HFFc6 (cell line): Measurements from ENCODE around the gene SLC7A8. TPM values are rescaled to one million over a fixed set of nuclear protein-coding genes. Genes with fewer than 3 reads are reported as not detected.

Experiments
- DNase-seq: peaks from one replicate; pipeline ENCODE4 v3.0.0-alpha.2; 2018
- H3K27ac Mint-ChIP-seq: 2 replicates; pipeline ENCODE4 v1.8.0; 2020; ENCODE audit warnings: mild to moderate bottlenecking, mixed read lengths
- H3K27me3 Mint-ChIP-seq: 2 replicates; pipeline ENCODE4 v1.8.0; 2021; ENCODE audit warnings: mild to moderate bottlenecking, moderate library complexity, mixed read lengths; ENCODE audit not compliant: insufficient read depth
- H3K36me3 Mint-ChIP-seq: 2 replicates; pipeline ENCODE4 v1.8.0; 2021; ENCODE audit warnings: low read depth, mixed read lengths
- H3K4me1 Mint-ChIP-seq: 2 replicates; pipeline ENCODE4 v1.8.0; 2020; ENCODE audit warnings: low read depth, mixed read lengths
- H3K4me3 Mint-ChIP-seq: 2 replicates; pipeline ENCODE4 v1.8.0; 2020; ENCODE audit warnings: mild to moderate bottlenecking, moderate library complexity, mixed read lengths
- H3K9me3 Mint-ChIP-seq: 2 replicates; pipeline ENCODE4 v1.8.0; 2020; ENCODE audit warnings: mild to moderate bottlenecking, mixed read lengths
- total RNA-seq, 6 experiments: library from RNA; stranded (reverse); fragmentation: NEBNext Ultra II Directional; extraction: Animal tissue kit (Norgen Biotek cat#: 25700); gene quantifications; 2 replicates in 1 of 6; 3 replicates in 5 of 6; pipeline ENCODE4 v1.2.3, GENCODE V29; 2021
- TF ChIP-seq, protein P1 (sequence below): fragments of 200-600 bp; sonication (generic); IDR thresholded peaks from 2 replicates; pipeline ENCODE4 v1.5.0; 2021; ENCODE audit warnings: antibody characterized with exemption, mild to moderate bottlenecking

SLC7A8 gene
- total RNA-seq, 6 experiments from 2014 or later: 13.0 to 24.2 (median 23.3) TPM

DNA sequence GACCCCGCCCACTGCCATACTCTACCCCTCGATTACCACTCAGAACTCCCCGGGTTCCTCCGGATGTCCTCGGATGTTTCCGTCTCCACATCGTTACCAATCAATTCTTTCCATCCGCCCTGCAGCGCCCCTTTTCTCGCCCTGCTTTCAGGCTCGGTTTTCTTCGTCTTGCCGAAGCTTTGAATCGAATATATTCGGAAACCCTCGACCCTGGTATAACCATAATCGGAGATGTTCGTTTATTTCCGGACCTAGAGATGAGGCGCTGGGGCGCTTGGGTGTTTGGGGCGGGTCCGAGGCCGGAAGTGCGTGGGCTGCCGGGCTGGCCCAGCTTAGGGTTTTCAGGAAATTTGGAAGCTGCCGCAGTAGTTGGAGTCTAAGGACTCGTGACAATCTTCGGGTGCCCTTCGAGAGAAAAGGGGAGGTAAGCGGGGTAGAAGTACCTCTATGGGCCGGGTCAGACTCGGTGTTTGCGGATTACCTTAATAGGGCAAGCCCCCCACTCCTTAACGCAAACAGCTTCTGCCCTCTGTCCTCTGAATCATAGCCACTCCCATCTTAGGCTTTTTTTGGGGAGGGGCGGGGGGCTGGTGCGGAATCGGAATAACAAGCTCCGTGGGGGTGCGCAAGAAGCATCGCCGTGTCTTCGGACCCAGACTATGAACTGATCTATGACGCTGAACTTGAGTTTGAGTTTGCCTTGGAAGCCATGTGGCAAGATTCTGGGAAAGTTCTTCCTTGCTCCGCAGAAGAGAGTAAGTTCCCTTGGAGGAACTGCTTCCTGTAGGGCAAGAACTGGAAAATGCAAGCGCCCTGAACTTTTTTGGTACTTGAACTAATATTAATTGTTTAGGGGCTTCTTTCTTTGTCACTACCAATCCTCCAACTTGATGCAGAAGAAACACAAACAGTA lies 88.0 kb downstream of the SLC7A8 start, which contains the start of gene C14orf119:
Gene C14orf119, plus strand, starts transcription at position 310 of the 913 bp plus-strand sequence. CDS start 2,154 bp downstream, outside the sequence.
- Mint-ChIP-seq H3K36me3 (peaks cover 18% of the 10 kb centered on the region), H3K9me3 (no peaks in the 10 kb centered on the region), H3K27ac (no peak within 1 kb of the TSS), H3K4me3 (no peak within 1 kb of the TSS), H3K27me3 (no peaks in the 10 kb centered on the region), H3K4me1 (peaks cover 36% of the 10 kb centered on the region)
- peak; percentile 100 for DNase-seq
- TF ChIP-seq, protein P1, sequence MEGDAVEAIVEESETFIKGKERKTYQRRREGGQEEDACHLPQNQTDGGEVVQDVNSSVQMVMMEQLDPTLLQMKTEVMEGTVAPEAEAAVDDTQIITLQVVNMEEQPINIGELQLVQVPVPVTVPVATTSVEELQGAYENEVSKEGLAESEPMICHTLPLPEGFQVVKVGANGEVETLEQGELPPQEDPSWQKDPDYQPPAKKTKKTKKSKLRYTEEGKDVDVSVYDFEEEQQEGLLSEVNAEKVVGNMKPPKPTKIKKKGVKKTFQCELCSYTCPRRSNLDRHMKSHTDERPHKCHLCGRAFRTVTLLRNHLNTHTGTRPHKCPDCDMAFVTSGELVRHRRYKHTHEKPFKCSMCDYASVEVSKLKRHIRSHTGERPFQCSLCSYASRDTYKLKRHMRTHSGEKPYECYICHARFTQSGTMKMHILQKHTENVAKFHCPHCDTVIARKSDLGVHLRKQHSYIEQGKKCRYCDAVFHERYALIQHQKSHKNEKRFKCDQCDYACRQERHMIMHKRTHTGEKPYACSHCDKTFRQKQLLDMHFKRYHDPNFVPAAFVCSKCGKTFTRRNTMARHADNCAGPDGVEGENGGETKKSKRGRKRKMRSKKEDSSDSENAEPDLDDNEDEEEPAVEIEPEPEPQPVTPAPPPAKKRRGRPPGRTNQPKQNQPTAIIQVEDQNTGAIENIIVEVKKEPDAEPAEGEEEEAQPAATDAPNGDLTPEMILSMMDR: no peak

DNA sequence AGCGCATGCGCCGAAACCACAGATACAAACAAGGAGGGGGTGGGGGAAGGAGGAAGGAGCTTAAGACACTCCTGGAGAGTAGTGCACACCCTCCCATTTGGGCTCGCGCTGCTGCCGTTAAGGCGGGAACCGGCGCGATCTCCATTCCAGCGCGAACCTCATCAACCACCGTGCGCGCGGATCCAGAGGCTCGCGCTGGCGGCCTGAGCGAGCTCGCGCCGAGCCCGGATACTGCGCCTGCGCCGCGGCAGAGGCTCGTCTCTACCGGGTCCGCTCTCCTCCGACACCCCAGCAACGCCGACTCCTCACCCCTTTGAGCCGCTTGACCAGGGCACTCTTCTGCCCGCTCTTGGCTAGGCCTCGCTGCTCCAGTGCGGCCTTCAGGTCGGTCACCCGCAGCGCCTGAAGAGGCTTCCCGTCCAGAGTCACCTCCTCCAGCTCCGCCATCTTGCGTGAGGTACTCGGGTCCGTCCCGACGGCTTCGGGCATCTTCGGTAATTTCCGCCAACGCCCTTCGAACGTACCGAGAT lies 88.7 kb downstream of the SLC7A8 start, which contains the start of gene ACIN1:
Gene ACIN1, minus strand, starts transcription at position 471 of the 530 bp plus-strand sequence. Its CDS starts 24 bp downstream, at position 447.
- Mint-ChIP-seq H3K9me3 (no peaks in the 10 kb centered on the region), H3K36me3 (peaks cover 24% of the 10 kb centered on the region), H3K4me1 (peaks cover 40% of the 10 kb centered on the region), H3K27ac (no peak within 1 kb of the TSS), H3K4me3 (no peak within 1 kb of the TSS), H3K27me3 (no peaks in the 10 kb centered on the region)
- peak; percentile 64 for DNase-seq
- TF ChIP-seq, protein P1: no peak; the same call in 1 of the 2 replicates

DNA sequence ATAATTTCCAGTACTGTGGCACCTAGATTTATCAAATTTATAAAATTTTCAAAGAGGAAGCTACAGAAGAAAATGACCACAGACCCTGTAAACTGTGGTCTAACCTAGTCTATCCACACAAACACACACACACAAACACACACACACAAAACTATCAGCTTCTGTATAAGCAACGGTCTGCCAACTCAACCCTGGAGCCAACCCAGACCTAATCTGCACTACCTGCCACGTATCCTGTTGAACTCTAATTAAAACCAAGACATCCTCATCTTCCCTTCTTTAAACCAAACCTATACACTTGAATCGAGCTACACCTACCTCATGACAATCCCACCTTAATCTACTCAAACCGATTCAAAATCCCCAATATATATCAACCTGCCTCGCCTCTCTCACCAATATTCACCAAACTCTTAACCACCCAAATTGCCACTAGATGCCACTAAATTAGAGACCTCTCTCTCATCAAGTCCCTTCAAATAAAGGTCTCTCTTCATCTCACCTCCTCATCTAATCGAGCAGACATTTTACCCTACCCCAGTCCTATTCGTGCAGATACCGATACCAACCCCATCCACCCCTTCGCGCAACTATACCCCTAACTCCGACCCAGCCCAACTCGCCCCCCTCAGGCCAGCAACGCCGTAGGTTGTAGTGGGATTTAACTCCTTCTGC lies 89.3 kb downstream of the SLC7A8 start:
- H3K4me1 Mint-ChIP-seq: peaks cover 40% of the 10 kb centered on the region
- TF ChIP-seq, protein P1: peak; percentile 43
- no peaks in the 10 kb centered on the region for H3K27me3 Mint-ChIP-seq
- H3K27ac Mint-ChIP-seq: no peak overlapping the region
- H3K4me3 Mint-ChIP-seq: no peak overlapping the region
- DNase-seq: no peak
- no peaks in the 10 kb centered on the region for H3K9me3 Mint-ChIP-seq
- H3K36me3 Mint-ChIP-seq: peaks cover 26% of the 10 kb centered on the region

DNA sequence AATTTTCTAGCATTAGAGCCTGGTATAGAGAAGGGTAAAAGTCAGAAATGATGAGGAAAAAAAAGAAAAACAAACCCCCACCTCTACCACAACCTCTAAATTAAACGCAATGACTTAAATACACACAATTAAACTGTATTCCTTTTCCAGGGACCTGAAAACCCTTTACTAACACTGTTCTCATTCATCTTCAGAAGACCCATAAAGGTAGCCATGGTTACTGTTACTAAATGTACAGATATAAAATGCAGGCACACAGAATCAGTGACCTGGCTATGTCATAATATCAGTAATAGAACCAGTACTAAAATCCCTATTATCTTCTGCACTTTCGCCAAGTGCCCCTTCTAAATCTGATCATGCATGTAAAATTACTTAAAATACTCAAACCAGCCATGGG lies 89.9 kb downstream of the SLC7A8 start:
- TF ChIP-seq, protein P1: no peak
- no peaks in the 10 kb centered on the region for H3K27me3 Mint-ChIP-seq
- peaks cover 24% of the 10 kb centered on the region for H3K36me3 Mint-ChIP-seq
- no peaks in the 10 kb centered on the region for H3K9me3 Mint-ChIP-seq
- DNase-seq: no peak
- H3K4me3 Mint-ChIP-seq: no peak overlapping the region
- peaks cover 40% of the 10 kb centered on the region for H3K4me1 Mint-ChIP-seq
- peak overlapping the region; percentile 58 for H3K27ac Mint-ChIP-seq

DNA sequence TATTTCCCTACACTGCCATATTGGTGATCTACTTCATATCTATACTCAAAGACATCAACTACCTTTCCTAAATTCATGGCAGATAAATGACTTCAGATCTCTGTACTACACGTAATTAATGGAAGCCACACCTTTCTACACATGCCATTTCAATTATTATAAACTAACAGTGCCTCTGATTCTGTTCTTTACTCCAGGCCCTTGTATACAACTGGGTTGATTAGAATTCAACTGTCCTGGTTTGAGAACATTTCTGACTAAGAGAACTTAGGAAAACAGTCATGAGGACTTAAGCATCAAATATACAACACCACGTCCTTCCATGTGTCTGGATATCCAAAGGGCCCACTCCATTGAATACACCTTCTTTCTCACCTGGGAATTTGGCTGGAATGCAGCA lies 90.4 kb downstream of the SLC7A8 start:
- H3K27me3 Mint-ChIP-seq: no peaks in the 10 kb centered on the region
- TF ChIP-seq, protein P1: no peak
- peak overlapping the region; percentile 58 for H3K27ac Mint-ChIP-seq
- peaks cover 40% of the 10 kb centered on the region for H3K4me1 Mint-ChIP-seq
- H3K9me3 Mint-ChIP-seq: no peaks in the 10 kb centered on the region
- H3K4me3 Mint-ChIP-seq: no peak overlapping the region
- H3K36me3 Mint-ChIP-seq: peaks cover 24% of the 10 kb centered on the region
- no peak for DNase-seq
